WERI-Rb-1 (cell line): ENCODE measurements around the gene ARHGEF9.

Source experiments
- DNase-seq: peaks from one replicate; pipeline ENCODE4 v3.0.0-alpha.2; 2020
- H3K27ac ChIP-seq: fragments of 250-450 bp; sonication (Bioruptor Pico); 2 replicates; pipeline ENCODE4 v1.5.1; 2020; ENCODE audit warnings: mild to moderate bottlenecking, moderate library complexity
- H3K27me3 ChIP-seq: fragments of 250-450 bp; sonication (Bioruptor Pico); 2 replicates; pipeline ENCODE4 v1.5.1; 2021; ENCODE audit warnings: mild to moderate bottlenecking, low read depth, moderate library complexity; ENCODE audit not compliant: insufficient read depth, severe bottlenecking
- H3K36me3 ChIP-seq: fragments of 250-450 bp; sonication (Bioruptor Pico); 2 replicates; pipeline ENCODE4 v1.5.1; 2020; ENCODE audit warnings: mild to moderate bottlenecking, moderate library complexity
- H3K4me3 ChIP-seq: 2 replicates; pipeline ENCODE4 v1.5.1; 2011; ENCODE audit warnings: low read depth, mild to moderate bottlenecking, control low read depth, low read length
- H3K9me3 ChIP-seq: fragments of 250-450 bp; sonication (Bioruptor Pico); 2 replicates; pipeline ENCODE4 v1.5.1; 2021; ENCODE audit warnings: mild to moderate bottlenecking, moderate library complexity; ENCODE audit not compliant: severe bottlenecking
- TF ChIP-seq, protein P1 (sequence below): IDR thresholded peaks from 2 replicates; pipeline ENCODE4 v1.5.1; 2011; ENCODE audit warnings: low read depth, mild to moderate bottlenecking, control low read depth, inconsistent platforms, low read length

ARHGEF9 gene

DNA sequence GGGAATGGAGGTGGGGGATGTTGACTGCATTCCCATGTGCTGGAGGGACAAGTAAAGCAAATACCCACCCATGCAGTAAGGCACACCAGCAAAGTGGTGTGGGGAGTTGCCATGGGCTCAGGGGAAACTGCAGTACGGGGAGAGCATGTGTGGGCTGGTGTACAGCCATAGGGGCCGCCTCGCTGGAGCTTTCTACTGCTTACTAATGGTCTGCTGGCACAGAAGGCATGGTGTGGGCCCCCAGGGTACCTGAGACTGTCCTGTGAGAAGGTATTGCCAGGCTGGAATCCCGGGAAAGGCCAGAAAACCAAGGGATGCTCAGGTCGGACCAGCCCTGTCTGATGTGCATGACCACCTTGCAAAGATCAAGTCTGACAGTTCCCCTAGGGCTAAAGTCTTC lies 199.1 kb downstream of the ARHGEF9 start:
- DNase-seq = no peak
- Histone ChIP-seq H3K36me3 (no peaks in the 10 kb centered on the region), H3K9me3 (no peaks in the 10 kb centered on the region), H3K27ac (no peak overlapping the region), H3K27me3 (no peaks in the 10 kb centered on the region), H3K4me3 (no peak overlapping the region)
- TF ChIP-seq, protein P1, sequence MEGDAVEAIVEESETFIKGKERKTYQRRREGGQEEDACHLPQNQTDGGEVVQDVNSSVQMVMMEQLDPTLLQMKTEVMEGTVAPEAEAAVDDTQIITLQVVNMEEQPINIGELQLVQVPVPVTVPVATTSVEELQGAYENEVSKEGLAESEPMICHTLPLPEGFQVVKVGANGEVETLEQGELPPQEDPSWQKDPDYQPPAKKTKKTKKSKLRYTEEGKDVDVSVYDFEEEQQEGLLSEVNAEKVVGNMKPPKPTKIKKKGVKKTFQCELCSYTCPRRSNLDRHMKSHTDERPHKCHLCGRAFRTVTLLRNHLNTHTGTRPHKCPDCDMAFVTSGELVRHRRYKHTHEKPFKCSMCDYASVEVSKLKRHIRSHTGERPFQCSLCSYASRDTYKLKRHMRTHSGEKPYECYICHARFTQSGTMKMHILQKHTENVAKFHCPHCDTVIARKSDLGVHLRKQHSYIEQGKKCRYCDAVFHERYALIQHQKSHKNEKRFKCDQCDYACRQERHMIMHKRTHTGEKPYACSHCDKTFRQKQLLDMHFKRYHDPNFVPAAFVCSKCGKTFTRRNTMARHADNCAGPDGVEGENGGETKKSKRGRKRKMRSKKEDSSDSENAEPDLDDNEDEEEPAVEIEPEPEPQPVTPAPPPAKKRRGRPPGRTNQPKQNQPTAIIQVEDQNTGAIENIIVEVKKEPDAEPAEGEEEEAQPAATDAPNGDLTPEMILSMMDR = no peak
